Uterus (tissue), 2 donors: Measurements from ENCODE around the gene RNGTT.

Experiments
- POLR2A ChIP-seq, 2 donors: fragments of 450-650 bp; IDR thresholded peaks; one replicate each; pipeline ENCODE4 v1.6.1; 2016; ENCODE audit warnings: antibody characterized with exemption in 2 of 2, mild to moderate bottlenecking in 1 of 2, moderate library complexity in 1 of 2
- TF ChIP-seq, protein P1 (sequence below), 4 experiments: fragments of 200-600 bp in 2 of 4; fragments of 450-650 bp in 2 of 4; sonication (generic) in 2 of 4; IDR thresholded peaks; one replicate each; pipeline ENCODE4 v1.5.1; 2016 to 2019; ENCODE audit warnings: antibody characterized with exemption in 4 of 4, mild to moderate bottlenecking in 2 of 4, moderate library complexity in 1 of 4

DNA sequence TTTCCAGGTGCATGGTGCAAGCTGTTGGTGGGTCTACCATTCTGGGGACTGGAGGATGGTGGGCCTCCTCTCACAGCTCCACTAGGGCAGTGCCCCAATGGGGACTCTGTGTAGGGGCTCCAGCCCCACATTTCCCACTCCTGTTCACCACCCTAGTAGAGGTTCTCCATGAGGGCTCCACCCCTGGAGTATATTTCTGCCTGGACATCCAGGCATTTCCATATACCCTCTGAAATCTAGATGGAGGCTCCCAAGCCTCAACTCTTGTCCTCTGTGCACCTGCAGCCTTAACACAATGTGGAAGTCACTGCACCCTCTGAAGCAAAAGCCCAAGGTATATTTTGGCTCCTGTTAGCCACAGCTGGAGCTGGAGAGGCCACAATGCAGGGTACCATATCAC is 393.5 kb downstream of the RNGTT start:
- TF ChIP-seq, protein P1, sequence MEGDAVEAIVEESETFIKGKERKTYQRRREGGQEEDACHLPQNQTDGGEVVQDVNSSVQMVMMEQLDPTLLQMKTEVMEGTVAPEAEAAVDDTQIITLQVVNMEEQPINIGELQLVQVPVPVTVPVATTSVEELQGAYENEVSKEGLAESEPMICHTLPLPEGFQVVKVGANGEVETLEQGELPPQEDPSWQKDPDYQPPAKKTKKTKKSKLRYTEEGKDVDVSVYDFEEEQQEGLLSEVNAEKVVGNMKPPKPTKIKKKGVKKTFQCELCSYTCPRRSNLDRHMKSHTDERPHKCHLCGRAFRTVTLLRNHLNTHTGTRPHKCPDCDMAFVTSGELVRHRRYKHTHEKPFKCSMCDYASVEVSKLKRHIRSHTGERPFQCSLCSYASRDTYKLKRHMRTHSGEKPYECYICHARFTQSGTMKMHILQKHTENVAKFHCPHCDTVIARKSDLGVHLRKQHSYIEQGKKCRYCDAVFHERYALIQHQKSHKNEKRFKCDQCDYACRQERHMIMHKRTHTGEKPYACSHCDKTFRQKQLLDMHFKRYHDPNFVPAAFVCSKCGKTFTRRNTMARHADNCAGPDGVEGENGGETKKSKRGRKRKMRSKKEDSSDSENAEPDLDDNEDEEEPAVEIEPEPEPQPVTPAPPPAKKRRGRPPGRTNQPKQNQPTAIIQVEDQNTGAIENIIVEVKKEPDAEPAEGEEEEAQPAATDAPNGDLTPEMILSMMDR (IDR thresholded peaks at IDR 0.05) = no peak
- no peak for TF ChIP-seq POLR2A (IDR thresholded peaks at IDR 0.05)
